HG03095 (cell line): ENCODE results near the gene ZNF275.
"Not testable (repeated sequence)": the region's sequence is repeated elsewhere in the genome, so short reads cannot be mapped to it uniquely, and the experiment has no call there.

Experiments
- ATAC-seq: cut with Tn5 transposase; IDR thresholded peaks from one replicate; pipeline ENCODE4 v1.9.1; 2021; ENCODE audit warnings: moderate library complexity; ENCODE audit not compliant: unreplicated experiment

The ZNF275 gene, protein sequence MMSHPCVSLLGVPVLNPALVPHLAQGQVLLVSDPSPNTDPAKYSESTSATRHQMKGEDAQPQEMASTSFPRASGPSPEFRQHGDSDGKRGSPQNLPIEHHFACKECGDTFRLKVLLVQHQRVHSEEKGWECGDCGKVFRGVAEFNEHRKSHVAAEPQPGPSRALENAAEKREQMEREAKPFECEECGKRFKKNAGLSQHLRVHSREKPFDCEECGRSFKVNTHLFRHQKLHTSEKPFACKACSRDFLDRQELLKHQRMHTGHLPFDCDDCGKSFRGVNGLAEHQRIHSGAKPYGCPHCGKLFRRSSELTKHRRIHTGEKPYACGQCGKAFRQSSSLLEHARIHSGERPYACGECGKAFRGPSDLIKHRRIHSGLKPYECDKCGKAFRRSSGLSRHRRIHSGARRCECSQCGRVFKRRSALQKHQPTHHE

DNA sequence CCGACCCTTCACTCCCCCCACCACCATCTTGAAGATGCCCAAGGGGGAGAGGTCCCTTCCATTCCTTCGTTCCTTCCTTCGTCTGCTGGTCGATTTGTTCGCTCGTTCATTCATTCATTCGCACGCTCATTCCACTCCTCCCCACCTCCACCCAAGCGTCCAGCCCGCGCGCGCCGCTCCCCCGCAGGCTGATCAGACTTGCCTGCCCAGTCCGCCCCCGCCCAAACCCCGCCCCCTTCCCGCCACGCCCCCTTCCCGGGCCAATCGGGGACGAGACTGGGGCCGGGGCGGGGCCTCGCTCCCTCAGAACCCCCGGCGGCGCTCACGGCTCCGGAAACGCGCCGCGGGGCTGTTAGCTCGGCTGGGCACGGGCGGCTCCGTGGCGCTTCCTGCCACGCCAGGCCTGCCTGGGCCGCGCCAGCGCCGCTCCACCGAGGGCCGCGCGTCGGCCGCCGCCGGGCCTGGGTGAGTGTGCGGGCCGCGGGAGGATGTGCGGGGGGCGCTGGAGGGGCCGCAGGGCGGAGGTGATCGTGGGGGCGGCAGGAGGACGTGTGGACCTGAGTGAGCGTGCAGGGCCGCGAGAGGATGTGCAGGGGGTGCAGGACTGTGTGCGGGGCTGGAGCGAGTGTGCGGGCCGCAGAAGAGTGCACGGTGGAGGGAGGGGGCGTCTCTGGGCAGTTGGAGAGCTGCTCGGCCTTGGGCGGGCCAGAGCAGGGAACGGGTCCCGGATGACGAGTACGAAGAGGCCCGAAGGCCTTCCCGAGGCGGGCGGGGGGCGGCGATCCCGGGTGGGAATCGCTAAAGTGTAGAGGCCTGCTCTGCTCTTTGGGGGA lies at the start of gene ZNF275:
ZNF275 (plus strand) TSS at position 333 of the 833 bp plus-strand sequence. CDS start 2,527 bp downstream, outside the sequence.
- ATAC-seq: peak; percentile 70

DNA sequence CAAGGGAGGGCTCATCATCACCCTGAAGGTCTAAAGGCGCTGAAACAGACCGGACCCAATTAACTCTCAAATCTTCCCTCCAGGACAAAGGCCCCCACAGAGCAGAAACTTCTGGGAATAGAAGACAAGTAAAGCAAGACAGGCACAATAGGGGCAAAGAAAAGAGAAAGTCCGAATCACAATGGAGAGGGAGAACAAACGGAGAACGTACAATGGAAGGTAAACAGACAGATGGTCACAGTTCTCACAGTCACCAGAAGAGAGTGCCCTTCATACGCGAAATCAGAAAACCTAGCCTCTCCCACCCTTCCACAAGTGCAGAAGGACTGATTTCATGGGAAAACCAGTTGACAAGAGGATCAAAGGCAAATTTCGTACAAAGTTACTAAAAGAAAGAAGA lies 48.3 kb upstream of the ZNF275 start:
- ATAC-seq: not testable (repeated sequence)

DNA sequence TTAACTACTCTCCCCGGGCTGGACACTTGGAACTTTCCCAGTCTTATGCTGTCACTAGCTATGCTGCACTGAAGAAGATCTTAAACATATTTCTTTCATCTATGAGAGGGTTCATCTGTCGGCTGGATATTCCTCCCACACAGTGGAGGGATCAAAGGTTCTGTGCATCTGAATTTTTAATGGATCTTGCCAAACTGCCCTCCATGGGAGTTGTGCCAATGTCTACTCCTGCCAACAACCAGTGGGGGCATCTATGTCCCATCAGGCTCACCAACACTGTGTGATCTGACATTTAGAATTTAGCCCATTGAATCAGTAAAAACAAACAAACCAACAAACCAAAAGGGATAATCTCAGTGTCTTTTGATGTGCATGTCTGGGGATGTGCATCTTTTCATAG lies 45.1 kb upstream of the ZNF275 start:
- ATAC-seq: not testable (repeated sequence)

DNA sequence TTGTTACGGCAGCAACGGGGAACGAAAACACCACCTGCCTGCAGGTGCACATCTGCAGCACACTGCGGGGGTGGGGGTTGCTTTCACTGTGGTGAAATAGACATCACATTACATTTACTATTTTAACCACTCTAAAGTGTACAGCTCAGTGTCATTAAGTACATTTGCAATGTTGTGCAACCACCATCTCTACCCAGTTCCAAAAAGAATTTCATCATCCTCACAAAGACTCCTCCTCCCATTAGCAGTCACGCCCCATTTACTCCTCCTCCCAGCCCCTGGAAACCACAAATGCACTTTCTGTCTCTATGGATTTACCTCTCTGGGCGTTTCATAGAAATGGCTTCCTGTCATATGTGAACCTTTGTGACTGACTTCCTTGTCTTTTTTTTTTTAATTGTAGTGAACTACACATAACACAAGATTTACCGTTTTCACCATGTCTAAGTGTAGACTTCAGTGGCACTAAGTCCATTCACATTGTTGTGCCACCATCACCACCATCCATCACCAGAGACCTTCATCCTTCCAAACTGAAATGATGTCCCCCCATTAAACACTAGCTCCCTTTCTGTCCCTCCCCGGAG lies 40.4 kb upstream of the ZNF275 start:
- ATAC-seq: peak; percentile 48

DNA sequence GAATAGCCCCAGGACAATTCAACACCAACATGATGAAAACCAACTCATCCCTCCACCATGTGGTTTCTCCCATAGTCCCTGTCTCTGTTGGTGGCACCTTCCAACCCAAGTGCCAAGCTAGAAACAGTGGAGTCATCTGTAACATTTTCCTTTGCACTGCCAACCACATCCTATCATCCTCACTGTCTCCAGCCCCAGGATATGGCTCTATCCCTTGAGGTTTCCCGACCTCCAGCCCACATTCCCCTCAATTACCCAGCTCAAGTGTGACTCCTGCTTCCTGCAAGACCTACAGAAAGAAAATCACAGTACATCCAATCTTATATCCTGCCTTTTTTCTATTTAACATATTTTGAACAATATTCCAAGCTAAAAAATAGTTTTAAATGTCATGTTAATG lies 36.6 kb upstream of the ZNF275 start:
- ATAC-seq: no peak

DNA sequence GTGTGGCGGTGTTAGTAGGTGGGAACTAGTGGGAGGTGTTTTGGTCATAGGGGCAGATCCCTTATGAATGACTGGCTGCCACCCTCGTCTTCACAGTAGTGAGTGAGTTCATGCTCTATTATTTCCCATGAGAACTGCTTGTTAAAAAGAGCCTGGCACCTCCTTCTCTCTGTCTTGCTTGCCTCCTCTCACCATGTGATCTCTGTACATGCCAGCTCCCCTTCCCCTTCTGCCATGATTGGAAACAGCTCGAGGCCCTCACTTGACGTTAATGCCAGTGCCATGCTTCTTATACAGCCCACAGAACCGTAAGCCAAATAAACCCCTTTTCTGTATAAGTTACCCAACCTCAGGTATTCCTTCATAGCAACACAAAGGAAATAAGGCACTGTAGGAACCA lies 34.1 kb upstream of the ZNF275 start:
- no peak for ATAC-seq

DNA sequence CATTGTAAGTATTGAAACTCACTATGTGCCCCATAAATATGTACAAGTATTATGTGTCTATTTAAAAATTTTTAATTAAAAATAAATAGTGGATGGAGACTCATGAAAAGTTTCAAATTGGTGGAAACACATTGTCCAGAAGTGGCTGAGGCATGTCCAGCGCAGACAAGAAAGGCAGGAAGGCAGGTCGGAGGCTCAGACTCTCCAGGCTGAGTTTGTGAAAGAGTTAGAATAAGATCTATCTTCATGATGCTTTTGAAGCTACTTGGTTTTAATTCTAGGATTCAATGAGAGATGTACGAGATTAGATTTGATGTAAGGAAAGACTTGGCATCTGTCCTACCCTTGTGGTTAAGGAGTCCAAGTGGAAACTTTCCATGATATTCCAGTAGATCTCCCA lies 32.2 kb upstream of the ZNF275 start:
- ATAC-seq: no peak

DNA sequence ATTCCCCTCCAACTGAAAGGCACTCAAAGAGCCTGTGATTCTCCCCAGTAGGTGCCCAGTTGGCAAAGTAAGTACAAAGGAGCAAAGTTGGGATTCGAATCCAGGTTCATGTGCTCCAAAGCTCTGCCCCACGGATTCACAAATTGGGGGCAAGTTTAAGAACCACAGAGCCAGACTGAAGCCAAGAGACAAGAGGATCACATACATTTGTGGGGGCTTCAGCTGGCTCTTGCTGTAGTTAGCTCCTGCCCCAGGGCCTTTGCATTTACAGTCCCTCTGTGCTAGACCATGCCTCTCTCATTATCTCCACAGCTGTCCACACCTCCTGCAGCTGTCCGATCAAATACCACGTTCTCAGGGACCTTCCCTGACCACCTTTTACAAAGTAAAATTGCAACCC lies 31.2 kb upstream of the ZNF275 start:
- ATAC-seq: no peak

DNA sequence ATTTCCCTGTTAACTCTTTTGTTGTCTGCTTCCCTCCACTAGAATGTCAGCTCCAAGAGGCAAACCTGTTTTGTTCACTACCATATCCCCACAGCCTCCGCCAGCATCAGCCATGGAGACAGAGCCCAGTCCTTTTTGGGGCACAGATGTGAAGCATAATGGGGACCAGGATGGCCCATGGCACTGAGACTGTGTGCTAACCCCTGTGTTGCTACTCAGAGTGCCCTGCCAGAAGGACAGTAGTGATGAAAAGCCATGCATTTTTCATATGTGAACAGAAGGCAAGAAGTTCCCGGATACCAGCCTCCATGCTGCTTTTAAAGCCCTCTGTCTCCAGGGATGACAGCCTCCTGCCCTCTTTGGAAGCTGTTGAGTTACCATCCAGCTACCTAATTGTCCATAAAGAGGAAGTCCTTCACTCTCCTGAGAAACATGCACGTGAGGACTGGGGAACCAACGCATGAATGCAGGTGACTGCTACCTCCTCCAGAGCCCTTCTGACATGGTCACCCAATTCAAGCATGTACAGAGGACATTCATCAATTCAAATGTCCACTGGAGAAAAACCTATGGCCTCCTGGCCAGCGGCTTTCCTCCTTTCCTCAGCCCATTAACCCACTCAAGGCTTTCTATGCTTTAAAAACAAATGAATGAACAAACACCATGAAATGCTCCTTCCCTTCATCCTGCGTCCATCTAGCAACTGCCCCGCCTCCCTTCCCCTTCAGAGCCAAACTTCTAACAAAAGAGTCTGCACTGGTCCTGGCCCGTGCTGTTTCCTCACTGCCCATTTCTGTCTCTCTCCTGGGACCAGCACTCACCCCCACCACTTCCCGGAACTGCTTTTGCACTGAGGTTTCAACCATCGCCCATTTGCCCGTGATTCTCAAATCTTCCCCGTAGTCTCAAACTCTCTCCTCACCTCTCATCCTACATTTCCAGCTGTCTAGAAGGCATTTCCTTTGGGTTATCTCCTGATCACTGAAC lies 30.4 kb upstream of the ZNF275 start:
- no peak for ATAC-seq

DNA sequence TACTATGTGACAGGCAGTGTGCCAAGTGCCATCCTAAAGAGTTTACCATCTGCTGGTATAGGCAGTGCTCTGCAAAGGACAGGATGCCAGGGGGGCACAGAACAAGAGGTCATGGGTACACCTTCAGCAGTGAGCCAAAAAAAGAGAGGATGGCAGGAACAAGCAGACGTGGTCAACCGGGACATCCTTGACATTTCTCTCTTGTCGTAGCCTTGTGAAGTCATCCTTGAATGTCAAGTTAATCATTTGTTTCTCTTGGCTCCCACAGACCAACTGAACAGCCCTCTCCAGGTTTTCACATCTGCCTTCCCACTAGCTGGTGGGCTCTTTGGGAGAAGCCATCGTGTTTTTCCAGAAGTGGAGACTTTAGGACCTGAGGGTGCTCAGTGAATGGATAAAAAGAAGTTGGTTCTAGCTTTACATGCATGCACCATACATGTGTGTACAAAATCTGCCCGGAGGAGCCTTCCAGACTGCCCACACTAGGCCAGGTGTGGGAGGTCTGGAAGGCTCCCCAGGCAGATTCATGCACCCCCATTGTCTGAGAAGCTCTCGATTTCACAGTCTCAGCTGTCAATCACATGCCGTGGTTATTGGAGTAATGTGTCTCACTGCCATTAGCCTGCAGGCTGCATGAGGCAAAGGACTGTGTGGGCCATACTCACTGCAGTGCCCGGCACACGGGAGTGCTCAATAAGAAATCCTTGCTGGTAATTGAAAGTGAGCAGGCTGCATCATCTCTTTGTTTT lies 28.8 kb upstream of the ZNF275 start:
- ATAC-seq: no peak

DNA sequence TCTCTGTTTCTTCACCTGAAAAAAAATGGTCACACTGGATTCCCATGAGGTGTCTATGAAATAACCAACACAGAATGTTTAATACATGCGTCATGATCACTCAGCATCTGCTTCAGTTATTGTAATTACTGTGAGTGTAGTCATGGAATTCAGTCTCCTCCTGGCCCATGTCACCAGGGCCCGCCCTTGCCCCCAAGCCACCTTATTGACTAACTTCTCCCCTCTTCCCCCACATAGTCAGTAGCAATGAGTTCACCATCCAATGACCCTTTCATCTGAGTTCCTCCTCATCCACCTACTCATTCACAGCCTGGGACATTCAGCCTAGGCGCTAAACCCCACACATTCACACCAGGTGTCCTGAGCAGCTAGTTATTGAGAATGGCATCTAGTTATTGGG lies 28.0 kb upstream of the ZNF275 start:
- no peak for ATAC-seq

DNA sequence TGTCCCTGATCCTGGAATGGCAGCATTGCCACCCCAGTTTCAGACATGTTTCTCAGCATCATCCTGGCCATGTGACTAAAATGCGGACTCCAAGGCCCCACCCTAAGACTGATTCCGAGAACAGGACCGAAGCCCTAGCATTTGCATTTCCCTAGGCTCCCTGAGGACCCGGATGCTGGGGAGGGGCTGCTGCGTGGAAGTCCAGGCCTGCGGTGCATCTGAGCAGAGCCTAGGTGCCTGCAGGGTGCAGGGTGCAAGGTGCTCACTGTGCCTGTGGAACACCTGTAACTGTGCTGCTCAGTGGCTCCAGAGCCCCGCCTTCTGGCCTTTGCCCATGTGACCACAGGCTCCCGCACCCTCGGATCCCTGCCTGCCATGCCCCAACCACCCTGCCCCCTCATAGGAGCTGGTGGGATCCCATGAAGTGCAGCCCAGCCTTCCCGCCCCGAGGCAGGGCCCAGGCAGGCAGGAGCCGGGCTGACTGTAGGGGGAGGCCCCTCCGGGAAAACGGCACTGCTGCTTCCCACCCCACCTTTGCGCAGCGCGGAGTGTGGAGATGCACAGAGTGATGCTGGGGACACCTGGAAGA lies 27.3 kb upstream of the ZNF275 start:
- no peak for ATAC-seq

DNA sequence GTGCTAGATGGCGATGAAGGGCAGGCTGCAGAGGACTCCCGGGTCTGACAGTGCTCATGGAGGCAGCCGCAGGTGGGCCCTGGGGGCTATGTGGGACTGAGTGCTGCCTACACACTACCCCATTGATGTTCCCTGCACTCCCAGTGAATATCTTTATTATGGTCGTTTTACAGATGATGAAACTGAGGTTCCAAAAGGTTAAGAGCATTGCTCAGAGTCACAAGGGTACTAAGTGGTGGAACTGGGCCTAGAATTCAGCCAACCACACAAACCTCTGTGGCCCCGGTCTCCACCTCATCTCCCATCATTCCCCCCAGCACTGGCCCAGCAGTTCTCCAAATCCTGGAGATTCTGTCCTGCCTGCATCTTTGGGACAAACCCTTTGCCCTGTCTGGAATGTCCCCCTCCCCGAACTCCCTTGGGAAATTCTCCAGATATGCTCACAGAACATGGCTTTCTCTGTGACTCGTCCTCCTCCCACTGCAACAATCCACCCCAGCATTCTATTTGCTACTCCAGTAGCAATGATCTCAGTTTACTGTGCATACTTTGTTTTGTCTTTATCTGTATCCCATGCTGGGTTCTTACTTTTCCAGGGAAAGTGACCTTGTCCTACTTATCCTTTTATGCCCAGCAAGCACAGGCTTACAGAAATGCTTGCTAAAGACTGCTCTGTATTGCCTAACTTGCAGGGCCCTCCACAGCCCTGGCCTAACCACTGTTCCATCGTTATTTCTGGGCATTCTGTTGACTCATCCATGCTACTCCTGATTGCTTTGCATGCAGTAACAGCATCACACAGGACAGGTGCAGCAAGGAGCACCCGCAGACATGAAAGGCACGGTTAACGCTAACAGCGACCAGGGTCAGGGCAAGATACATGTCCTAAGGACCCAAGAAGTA lies 26.4 kb upstream of the ZNF275 start:
- no peak for ATAC-seq

DNA sequence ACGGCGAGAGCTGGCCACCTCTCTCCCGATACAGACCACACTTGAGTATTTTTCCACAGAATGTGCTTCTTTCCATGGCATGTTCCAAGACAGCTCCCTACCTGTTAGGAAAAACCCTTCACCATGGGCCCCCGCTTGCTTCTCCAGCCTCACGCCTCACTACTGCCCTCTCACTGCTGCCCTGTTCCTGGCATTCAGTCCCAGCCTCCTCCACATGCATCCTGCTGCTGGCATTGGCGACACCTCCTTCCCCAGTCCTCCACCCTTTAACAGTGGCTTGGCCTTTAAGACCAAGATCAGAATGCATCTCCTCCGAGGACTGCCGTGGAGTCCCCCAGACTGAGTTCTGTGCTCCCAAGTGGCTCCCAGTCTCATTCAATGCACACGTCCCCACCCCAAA lies 23.1 kb upstream of the ZNF275 start:
- ATAC-seq: no peak

DNA sequence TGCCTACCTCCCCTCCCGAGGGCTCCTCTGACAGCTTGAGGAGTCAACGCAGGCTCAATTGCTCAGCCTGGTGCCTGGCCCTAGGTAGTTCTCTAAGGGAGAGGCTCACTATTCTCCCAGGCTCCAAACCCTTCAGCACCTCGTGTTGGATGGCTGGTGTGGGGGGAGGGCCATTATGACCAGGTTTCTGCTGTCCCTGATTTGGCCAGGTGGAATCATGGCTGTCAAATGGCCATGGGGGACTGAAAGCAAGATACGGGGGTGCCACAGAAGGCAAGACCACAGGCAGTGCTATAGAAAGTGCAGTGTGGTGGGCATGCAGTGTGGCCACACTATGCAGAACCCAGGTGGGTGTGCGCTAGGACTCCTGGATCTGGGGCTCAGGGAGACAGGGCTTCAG lies 21.9 kb upstream of the ZNF275 start:
- no peak for ATAC-seq

DNA sequence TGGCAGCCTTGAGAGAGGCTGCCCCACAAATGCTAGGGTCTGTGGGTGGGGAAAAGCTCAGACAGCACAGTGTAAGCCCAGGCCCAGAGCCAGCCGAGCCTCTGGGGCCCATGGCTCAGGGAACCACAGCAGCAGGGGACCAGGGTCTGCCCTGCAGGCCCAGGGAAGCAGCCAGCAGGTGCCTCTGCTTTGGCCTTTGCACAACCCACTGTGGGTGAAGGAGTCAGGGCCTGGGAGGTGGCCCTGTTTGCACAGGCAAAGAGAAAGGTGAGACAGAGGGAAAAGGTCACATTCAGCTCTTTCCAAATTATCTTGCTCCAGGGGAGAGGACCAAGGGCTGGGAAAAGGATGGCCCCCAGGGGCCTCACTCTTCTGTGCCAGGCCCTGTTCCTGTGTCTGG lies 21.1 kb upstream of the ZNF275 start:
- ATAC-seq: no peak

DNA sequence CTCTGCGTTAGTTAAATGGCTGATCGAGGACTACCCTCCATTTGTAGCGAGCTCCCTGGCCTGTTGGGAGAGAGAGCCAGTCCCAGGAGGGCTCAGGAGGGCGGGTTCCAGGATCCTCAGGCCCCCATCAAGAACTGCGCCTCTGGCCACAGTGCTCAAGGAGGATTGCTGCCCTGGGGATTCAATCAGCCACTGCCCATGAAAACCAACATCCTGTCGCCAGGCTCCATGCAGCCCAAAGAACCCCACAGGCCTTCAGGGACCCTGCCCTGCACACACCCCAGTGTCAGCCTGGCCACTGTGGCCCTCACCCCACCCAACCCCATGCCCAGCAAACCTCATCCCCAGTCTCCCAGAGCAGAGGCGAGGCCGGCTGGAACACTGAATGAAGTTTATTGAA lies 16.6 kb upstream of the ZNF275 start:
- ATAC-seq: no peak

DNA sequence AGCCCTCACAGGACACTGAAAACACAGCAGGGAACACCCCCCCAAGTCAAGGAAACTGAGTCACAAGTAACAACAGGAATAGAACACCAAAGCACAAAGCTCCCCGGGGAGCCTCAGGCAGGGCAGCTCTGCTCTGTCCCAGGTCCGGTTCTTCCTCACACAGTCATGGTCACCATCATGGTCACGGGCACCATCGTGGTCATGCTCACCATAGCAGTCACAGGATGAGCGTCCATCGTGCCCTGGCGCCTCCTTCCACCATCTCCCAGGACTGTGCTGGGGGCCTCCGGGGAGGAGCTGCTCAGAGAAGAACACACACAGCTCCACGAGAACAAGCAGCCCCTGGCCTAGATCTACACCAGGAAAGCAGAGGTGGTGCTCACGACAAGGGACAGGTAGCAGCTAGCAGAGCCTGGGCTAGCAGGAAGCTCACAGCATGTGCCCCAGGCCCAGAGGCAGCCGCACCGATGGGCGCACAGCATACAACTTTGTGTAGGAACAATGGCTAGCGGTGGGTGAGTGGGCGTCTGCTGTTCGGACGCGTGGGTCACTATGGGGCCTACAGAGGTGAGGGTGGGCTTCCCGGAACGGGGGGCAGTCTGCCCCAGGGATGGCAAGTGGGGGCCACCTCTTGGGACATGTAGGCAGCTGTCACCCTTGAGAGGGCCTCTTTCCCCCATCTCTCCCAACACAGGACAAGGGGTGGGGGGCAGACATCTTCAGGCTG lies 15.8 kb upstream of the ZNF275 start:
- ATAC-seq: no peak
